Lung (tissue), 12 donors: Measurements from ENCODE around the gene KERA. TPM values are rescaled to one million over a fixed set of nuclear protein-coding genes. Genes with fewer than 3 reads are reported as not detected.
"Not testable (repeated sequence)": the region's sequence is repeated elsewhere in the genome, so short reads cannot be mapped to it uniquely, and the experiment has no call there.

ENCODE experiments used
- ATAC-seq: fragments of 200-7000 bp; cut with Tn5 transposase; one replicate; pipeline ENCODE4 v1.9.1; 2020; ENCODE audit warnings: moderate number of reproducible peaks; ENCODE audit not compliant: insufficient read depth, low FRiP score
- DNase-seq, 3 donors: peaks; one replicate each; pipeline ENCODE4 v3.0.0-alpha.2; 2013 to 2017
- H3K27ac ChIP-seq, 2 donors: one replicate each; pipeline ENCODE4 v1.5.1; 2013; ENCODE audit warnings: mild to moderate bottlenecking in 2 of 2, moderate library complexity in 2 of 2, control low read depth in 1 of 2, inconsistent platforms in 1 of 2, low read depth in 1 of 2, low read length in 1 of 2
- H3K27me3 ChIP-seq, 3 donors: one replicate each; pipeline ENCODE4 v1.5.1; 2013; ENCODE audit warnings: low read length in 2 of 3; ENCODE audit not compliant: control insufficient read depth in 3 of 3, insufficient read depth in 3 of 3
- H3K36me3 ChIP-seq, 4 donors: one replicate each; pipeline ENCODE4 v1.5.1; 2013; ENCODE audit warnings: low read length in 4 of 4, mild to moderate bottlenecking in 1 of 4, moderate library complexity in 1 of 4; ENCODE audit not compliant: control insufficient read depth in 4 of 4, insufficient read depth in 4 of 4
- H3K4me1 ChIP-seq, 5 donors: one replicate each; pipeline ENCODE4 v1.5.1; 2013; ENCODE audit warnings: low read length in 5 of 5, mild to moderate bottlenecking in 2 of 5, moderate library complexity in 1 of 5; ENCODE audit not compliant: control insufficient read depth in 5 of 5, insufficient read depth in 5 of 5
- H3K4me3 ChIP-seq: one replicate; pipeline ENCODE4 v1.5.1; 2013; ENCODE audit warnings: mild to moderate bottlenecking, control low read depth, moderate library complexity
- H3K9ac ChIP-seq, 2 donors: one replicate each; pipeline ENCODE4 v1.5.1; 2013; ENCODE audit warnings: low read length in 2 of 2, control low read depth in 1 of 2; ENCODE audit not compliant: insufficient read depth in 1 of 2
- H3K9me3 ChIP-seq, 4 donors: one replicate each; pipeline ENCODE4 v1.5.1; 2013; ENCODE audit warnings: low read length in 3 of 4, mild to moderate bottlenecking in 1 of 4, moderate library complexity in 1 of 4; ENCODE audit not compliant: control insufficient read depth in 4 of 4, insufficient read depth in 3 of 4
- WGBS, 2 donors: extraction: QIAGEN DNeasy Blood & Tissue Kit; methylation state at CpG; one replicate each; pipeline ENCODE4 v1.1.7; 2013; 5-methylcytosine and 5-hydroxymethylcytosine counted together
- polyA plus RNA-seq, 2 donors: library from polyadenylated mRNA; stranded (reverse); fragments of 200-250 nt; gene quantifications; one replicate each; pipeline ENCODE4 v1.2.1, GENCODE V29; 2013
- total RNA-seq, 2 donors: library from RNA; depleted of rRNA in 1 of 2; stranded (reverse); fragments of >200 nt in 1 of 2; gene quantifications; one replicate each; pipeline ENCODE4 v1.2.1, GENCODE V29; 2014 to 2021
- TF ChIP-seq, protein P1 (sequence below): IDR thresholded peaks from 2 replicates; pipeline ENCODE4 v1.5.1; 2012; ENCODE audit warnings: mild to moderate bottlenecking; ENCODE audit errors: control extremely low read depth, extremely low read depth
- donor health status: control.
- donor health status: control.
- donor health status: Bipolar disorder and iron deficiency.
- donor health status: healthy.
- donor health status: DM: yes; HTN: yes; CAD: no.

Gene KERA
- total and polyA plus RNA-seq, 4 donors = 0.26 TPM; not detected in 3

DNA sequence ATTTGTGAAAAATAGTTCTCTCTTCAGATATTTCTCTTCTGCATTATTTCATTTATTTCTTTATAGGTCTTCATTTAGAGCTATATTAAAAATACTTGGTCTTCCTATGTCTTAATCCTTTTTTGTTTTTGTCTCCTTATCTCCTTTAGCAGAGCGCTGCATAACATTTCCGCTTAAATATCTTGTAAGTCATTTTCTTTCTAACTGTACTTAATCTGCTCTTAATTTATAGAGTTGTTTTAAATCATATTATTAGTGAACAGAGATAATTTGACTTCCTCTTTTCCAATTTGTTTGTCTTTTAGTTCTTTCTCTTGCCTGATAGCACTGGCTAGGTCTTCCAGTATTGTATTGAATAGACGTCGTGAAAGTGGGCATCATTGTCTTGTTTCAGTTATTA, 35.5 kb upstream of the KERA start:
- Histone ChIP-seq H3K27me3 (no peaks in the 10 kb centered on the region), H3K9me3 (peaks cover 0 to 5% (median 2%) of the 10 kb centered on the region in 4 donors), H3K27ac (no peak overlapping the region), H3K4me3 (no peak overlapping the region), H3K36me3 (no peaks in the 10 kb centered on the region), H3K9ac (no peak overlapping the region), H3K4me1 (no peaks in the 10 kb centered on the region)
- no peak for ATAC-seq
- 69 to 77% methylated on average over 4 of the region's 4 CpGs for WGBS, 2 donors
- DNase-seq = peak in 1 of 3 donors; percentile 37
- TF ChIP-seq, protein P1, sequence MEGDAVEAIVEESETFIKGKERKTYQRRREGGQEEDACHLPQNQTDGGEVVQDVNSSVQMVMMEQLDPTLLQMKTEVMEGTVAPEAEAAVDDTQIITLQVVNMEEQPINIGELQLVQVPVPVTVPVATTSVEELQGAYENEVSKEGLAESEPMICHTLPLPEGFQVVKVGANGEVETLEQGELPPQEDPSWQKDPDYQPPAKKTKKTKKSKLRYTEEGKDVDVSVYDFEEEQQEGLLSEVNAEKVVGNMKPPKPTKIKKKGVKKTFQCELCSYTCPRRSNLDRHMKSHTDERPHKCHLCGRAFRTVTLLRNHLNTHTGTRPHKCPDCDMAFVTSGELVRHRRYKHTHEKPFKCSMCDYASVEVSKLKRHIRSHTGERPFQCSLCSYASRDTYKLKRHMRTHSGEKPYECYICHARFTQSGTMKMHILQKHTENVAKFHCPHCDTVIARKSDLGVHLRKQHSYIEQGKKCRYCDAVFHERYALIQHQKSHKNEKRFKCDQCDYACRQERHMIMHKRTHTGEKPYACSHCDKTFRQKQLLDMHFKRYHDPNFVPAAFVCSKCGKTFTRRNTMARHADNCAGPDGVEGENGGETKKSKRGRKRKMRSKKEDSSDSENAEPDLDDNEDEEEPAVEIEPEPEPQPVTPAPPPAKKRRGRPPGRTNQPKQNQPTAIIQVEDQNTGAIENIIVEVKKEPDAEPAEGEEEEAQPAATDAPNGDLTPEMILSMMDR = no peak

DNA sequence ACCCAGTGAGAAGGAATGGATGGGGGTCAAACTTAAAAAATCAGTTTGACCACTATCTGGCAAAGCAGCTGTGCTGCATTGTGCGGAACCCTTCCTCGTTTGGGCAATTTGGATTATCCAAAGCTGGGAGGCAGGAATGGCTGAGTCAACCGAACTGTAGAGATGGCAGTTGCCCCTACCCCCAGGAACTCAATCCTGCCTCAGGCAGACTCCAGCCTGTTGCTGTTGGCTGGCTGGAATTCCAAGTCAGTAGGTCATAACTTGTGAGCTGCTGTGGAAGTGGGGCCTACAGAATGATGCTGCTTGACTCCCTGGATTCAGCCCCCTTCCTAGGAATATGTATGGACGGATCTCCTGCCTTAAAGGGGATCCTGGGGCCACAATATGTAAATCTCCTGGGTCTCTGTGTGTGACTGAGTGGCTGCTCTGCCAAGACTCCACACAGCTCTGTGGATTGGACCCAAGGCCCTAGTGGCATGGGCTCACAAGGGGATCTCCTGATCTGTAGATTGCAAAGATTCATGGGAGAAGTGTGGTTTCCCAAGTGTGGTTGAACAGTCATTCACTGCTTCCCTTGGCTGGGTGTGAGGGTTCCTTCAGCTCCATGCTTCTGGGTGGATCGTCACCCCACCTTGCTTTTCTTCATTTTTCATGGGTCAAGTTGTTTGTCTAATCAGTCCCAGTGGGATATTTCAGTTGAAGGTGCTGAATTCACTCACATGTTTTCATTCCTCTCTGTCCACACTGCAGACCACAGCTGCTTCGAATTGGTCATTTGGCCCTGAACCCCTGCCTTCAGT, 34.3 kb upstream of the KERA start:
- H3K36me3 ChIP-seq = no peaks in the 10 kb centered on the region
- TF ChIP-seq, protein P1 = no peak
- 73 to 79% methylated on average over 6 of the region's 6 CpGs for WGBS, 2 donors

DNA sequence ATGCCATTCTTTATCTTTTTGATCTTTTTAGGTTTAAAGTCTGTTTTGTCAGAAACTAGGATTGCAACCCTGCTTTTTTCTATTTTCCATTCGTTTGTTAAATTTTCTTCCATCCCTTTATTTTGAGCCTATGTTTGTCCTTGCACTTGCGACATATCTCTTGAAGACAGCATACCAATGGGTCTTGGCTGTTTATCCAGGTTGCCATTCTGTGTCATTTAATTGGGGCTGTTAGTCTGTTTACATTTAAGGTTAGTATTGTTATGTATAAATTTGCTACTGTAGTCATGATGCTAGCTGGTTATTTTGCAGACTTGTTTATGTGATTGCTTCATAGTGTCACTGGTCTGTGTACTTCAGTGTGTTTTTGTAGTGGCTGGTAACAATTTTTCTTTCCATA, 32.1 kb upstream of the KERA start:
- DNase-seq, H3K4me1 ChIP-seq, H3K27me3 ChIP-seq, H3K4me3 ChIP-seq, H3K9me3 ChIP-seq, H3K27ac ChIP-seq, ATAC-seq, H3K36me3 ChIP-seq, H3K9ac ChIP-seq: not testable (repeated sequence)
- 86 to 90% methylated on average over 2 of the region's 2 CpGs for WGBS, 2 donors

More for the DNA sequence above, 34.3 kb upstream of the KERA start:
- Histone ChIP-seq H3K27me3 (no peaks in the 10 kb centered on the region), H3K9ac (no peak overlapping the region), H3K4me3 (no peak overlapping the region), H3K9me3 (peaks cover 0 to 6% (median 2%) of the 10 kb centered on the region in 4 donors), H3K4me1 (no peaks in the 10 kb centered on the region), H3K27ac (no peak overlapping the region)
- no peak for ATAC-seq
- DNase-seq = no peak

DNA sequence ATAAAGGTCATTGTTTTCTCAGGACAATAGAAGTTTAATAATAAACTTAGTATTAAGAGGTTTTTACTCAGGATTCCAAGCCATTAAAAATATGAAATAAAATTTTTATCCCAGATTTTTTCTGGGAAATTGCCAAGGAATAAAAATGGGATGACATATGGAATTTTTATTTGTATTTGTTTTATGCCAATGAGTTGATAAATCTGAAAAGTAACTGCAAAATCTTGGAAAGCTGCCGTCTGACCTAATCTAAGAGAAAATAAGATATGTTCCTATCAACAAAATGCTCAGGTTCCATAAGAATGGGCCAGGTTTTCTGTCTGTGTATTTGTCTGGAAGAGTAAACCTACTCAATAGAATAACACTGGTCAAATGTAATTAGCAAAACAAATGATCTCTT, 22.2 kb upstream of the KERA start:
- H3K9me3 ChIP-seq = no peaks in the 10 kb centered on the region
- H3K36me3 ChIP-seq = no peaks in the 10 kb centered on the region
- DNase-seq = no peak
- no peak overlapping the region for H3K9ac ChIP-seq
- no peak overlapping the region for H3K4me3 ChIP-seq
- H3K27me3 ChIP-seq = no peaks in the 10 kb centered on the region
- H3K4me1 ChIP-seq = peaks cover 0 to 5% (median 0%) of the 10 kb centered on the region in 5 donors
- WGBS, 2 donors = 92 to 98% methylated on average over 1 of the region's 1 CpG
- H3K27ac ChIP-seq = no peak overlapping the region
- ATAC-seq = no peak
- TF ChIP-seq, protein P1 = no peak
